Hippocampal formation (tissue), 2 donors: ENCODE results near the gene SSBP2.

Experiments
- DNase-seq, 2 donors: peaks; one replicate each; lab custom pipeline; 2025; lab: John Stamatoyannopoulos, UW

SSBP2 gene

GRCh38 chr5:81751009-81751835 lies at the start of gene SSBP2:
Gene SSBP2 (minus strand): TSS chr5:81751097. CDS start chr5:81751042, 55 bp downstream.
- peak; percentile 99 for DNase-seq

DNA sequence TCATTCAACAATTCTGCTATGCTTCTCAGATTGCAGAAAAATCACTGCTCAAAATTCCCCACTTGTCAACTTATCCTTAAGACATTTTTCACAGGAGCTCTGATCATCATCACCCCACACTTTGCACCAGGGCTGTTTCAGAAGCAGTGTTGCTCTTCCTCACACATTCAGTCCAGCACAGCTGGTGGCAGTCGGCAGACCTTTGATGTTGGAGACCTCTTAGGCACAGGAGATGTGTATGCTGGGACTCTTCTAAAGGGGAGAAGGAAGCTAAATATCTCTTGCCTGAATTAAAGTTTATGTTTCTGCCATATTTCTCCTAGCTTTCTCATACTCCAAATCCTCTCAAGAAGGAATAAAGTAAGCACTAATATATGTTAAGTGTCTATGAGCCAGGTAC lies 44.8 kb upstream of the SSBP2 start:
- DNase-seq, result no peak

- no peak for DNase-seq
Measured at GRCh38 chr5:81794226-81794625, 43.3 kb upstream of the SSBP2 start.

- DNase-seq, result no peak
Measured at GRCh38 chr5:81790336-81790735, 39.4 kb upstream of the SSBP2 start.

DNA sequence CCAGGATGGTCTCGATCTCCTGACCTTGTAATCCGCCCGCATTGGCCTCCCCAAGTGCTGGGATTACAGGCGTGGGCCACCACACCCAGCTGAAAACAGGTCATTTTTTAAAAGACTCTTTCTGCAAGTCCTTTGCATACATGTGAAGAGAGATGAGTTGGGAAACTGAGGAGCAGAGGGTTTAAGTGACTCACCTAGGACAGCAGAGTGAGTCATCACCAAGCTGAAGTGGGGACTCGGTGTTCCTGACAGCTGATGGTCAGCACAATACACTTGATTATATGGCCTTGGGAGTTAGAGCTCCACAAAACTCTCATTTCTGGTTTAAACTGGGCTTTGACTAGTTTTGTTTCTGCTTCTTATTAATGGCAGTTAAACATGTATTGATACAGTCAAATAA lies 38.1 kb upstream of the SSBP2 start:
- DNase-seq, result no peak

DNA sequence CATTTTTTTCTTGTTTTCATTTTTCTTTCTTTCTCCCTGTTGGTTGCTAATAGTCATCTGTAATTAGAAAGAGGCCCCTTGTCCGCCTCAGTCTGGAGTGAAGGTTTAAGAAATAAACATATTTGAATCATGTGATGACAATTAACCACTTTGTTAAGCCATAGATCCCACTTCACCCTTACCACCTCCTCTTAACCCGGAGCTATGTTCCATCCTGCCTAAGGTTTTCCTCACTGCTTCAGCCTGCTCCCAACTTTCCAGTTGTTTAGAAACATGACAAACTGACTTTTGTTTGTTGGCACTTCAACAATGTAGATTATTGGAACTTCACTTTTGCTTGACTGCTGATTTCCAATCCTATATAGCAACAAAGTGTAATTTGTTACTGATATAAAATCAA lies 37.4 kb upstream of the SSBP2 start:
- DNase-seq, result no peak

DNA sequence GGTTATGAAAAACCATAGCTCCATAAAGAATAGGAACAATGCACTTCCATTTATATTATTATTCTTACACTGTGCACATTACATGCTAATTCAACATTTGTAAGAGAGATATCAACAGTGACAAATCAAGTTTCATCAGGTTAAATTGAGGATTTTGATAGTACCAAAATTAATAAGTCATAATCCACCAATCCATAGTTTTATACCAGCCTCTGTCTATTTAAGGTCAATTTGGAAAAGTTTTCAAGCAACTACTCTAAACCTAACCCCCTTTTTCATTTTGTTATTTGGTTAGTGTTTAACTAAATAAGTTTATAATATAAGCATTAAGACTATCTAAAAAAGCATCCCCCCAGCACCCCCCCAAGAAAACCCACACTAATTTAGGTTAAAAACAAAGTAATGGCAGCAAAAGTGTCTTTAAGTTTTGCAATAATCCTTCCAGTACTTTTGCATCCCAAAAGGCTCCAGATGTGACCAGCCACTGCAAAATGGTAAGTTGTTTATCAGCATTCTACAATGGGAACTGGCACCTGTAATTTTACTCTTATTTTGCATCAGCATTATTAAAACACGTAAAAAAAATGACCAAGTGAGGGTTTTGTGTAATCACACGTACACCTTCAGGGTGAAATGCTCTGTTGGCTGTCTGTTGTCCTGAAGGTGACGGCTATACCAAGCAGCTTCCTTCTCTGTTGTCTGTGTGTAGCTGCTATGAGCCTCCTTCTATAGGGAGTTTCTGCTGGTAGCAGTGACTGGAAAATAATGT lies 36.8 kb upstream of the SSBP2 start:
- DNase-seq, result peak; percentile 28 to 31

- no peak for DNase-seq
Measured at GRCh38 chr5:81786991-81787390, 36.1 kb upstream of the SSBP2 start.

GRCh38 chr5:81786496-81786895 lies 35.6 kb upstream of the SSBP2 start:
- no peak for DNase-seq

GRCh38 chr5:81785322-81785721 lies 34.4 kb upstream of the SSBP2 start:
- no peak for DNase-seq

DNA sequence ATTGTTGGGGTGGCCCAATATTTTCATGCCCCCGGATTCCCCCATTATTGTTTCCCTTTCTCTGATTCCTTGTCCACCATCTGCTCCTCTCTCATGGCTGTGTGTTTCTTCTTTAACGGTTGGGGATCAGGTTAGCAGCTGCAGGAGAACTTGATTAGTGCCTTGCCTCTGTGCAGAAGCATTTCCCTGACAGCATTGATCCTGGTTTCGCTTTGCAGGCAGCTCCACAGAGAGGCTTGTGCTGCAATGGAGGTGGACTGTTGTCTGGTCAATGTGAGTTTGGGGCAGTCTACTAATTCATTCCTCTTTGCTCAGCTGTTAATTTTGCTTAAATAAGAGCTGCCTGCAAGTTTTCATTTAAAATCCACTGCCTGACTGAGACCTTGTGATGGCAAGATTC lies 32.5 kb upstream of the SSBP2 start:
- DNase-seq, result no peak

- DNase-seq, result no peak
Measured at GRCh38 chr5:81782811-81783210, 31.9 kb upstream of the SSBP2 start.

DNA sequence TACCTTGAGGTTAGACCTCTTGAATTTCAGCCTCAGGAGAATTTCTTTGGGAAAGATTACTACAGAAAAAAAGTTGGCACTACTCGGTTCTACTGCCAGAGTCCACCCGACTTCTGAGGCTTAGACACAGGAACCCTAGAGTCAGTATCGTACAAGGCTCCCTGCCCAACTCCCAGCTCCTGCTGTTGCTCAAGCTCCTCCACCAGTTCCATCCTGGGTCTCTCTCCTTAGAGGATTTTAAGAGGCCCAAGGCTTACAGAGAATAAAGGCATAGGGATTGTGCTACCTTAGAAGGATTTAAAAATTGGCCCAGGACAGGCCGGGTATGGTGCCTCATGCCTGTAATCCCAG lies 29.0 kb upstream of the SSBP2 start:
- no peak for DNase-seq

- DNase-seq, result no peak
Measured at GRCh38 chr5:81779125-81779915, 28.4 kb upstream of the SSBP2 start.

GRCh38 chr5:81778642-81779041 lies 27.7 kb upstream of the SSBP2 start:
- DNase-seq, result no peak

DNA sequence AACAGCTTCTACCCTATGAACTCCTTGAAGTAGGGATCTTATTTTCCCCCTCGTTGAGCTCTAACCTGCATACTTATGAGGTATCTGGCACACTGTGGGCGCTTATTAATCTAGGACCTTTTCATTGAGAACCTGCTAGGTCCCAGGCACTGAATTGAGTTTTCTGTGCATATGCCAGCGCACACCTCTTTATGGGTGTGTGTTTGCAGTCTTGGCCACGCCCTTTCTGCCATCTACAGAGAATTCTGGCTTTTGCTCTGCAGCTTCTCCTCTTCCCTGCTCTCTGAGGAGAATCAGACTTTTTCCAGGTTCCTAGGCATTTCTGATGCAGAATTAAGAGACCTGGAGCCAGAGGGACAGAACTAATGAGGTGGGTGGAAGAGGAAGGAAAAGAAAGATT lies 25.4 kb upstream of the SSBP2 start:
- DNase-seq, result no peak

- no peak for DNase-seq
Measured at GRCh38 chr5:81774374-81774773, 23.5 kb upstream of the SSBP2 start.

DNA sequence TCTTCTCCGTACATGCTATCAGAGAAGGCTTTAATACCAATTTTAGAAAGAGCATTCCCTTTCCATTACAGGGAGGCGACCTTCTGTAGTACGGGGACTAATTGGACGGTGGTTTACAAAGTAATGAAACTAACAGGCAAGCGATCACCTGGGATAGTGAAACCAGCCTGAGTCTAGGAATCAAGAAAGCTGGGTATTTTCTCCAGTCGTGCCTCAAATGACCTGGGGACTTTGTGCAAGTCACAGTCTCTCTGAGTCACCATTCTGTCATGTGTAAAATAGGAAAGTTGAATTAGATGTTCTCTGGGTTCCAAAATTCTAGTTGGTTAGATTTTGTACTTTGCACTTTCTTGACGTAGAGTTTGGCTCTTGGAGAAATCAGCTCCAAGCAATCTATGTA lies 22.7 kb upstream of the SSBP2 start:
- DNase-seq, result no peak

- no peak for DNase-seq
Measured at GRCh38 chr5:81773161-81773560, 22.3 kb upstream of the SSBP2 start.

DNA sequence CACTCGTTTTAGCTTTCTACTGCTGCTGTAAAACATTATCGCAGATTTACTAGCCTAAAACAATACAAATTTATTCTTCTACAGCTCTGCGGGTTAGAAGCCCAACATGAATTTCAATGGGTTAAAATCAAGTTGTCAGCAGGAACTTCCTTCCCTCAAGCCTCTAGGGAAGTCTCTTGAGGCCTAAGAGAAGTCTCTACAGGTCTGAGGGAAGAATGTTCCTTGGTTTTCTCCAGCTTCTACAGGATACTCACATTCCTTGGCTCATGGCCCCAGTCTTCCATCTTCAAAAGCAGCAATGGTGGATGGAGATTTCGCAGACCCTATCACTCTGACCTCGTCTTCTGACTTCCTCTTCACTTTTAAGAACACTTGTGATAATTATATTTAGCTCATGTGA lies 21.6 kb upstream of the SSBP2 start:
- DNase-seq, result no peak

- no peak for DNase-seq
Measured at GRCh38 chr5:81768935-81769452, 18.1 kb upstream of the SSBP2 start.

- DNase-seq, result no peak
Measured at GRCh38 chr5:81767938-81768337, 17.0 kb upstream of the SSBP2 start.
